Spinal cord (tissue), 10 donors: ENCODE measurements around the gene XRCC4. TPM values are rescaled to one million over a fixed set of nuclear protein-coding genes. Genes with fewer than 3 reads are reported as not detected.

Experiments
- DNase-seq, 6 donors: peaks; one replicate each; pipeline versions ENCODE4 v3.0.0 to v3.0.0-alpha.2; 2013 to 2015; ENCODE audit warnings: low spot score in 6 of 6, low read depth in 4 of 6
- H3K27ac ChIP-seq: one replicate; pipeline ENCODE4 v1.5.1; 2013; ENCODE audit warnings: low read depth, low read length, control low read depth
- H3K27me3 ChIP-seq: one replicate; pipeline ENCODE4 v1.6.1; 2013; ENCODE audit warnings: low read length; ENCODE audit not compliant: control insufficient read depth, insufficient read depth
- H3K36me3 ChIP-seq: one replicate; pipeline ENCODE4 v1.6.1; 2013; ENCODE audit warnings: low read length; ENCODE audit not compliant: control insufficient read depth, insufficient read depth
- H3K4me1 ChIP-seq: one replicate; pipeline ENCODE4 v1.6.1; 2013; ENCODE audit warnings: low read length; ENCODE audit not compliant: control insufficient read depth, insufficient read depth
- H3K4me3 ChIP-seq: one replicate; pipeline ENCODE4 v1.5.1; 2013; ENCODE audit warnings: low read depth, low read length, control low read depth
- H3K9me3 ChIP-seq: one replicate; pipeline ENCODE4 v1.6.1; 2013; ENCODE audit warnings: low read length; ENCODE audit not compliant: control insufficient read depth, insufficient read depth
- WGBS: methylation state at CpG from one replicate; pipeline ENCODE4 v1.1.5; 2013; ENCODE audit warnings: missing lambda C conversion rate; ENCODE audit not compliant: insufficient coverage; 5-methylcytosine and 5-hydroxymethylcytosine counted together
- polyA plus RNA-seq, 2 donors: library from polyadenylated mRNA; unstranded; fragments of 120-200 nt; gene quantifications; one replicate each; pipeline ENCODE4 v1.2.1, GENCODE V29; 2013; ENCODE audit not compliant: insufficient read length in 2 of 2
- total RNA-seq, 2 donors: library from RNA; depleted of rRNA in 1 of 2; stranded (reverse); fragments of 120-200 nt in 1 of 2; fragments of >200 nt in 1 of 2; gene quantifications; one replicate each; pipeline versions ENCODE4 v1.2.3 to v1.2.4, GENCODE V29; 2013 to 2014
- donor health status: healthy.

Gene XRCC4
- total and polyA plus RNA-seq, 4 donors, result 7.6 to 13.2 (median 9.7) TPM

DNA sequence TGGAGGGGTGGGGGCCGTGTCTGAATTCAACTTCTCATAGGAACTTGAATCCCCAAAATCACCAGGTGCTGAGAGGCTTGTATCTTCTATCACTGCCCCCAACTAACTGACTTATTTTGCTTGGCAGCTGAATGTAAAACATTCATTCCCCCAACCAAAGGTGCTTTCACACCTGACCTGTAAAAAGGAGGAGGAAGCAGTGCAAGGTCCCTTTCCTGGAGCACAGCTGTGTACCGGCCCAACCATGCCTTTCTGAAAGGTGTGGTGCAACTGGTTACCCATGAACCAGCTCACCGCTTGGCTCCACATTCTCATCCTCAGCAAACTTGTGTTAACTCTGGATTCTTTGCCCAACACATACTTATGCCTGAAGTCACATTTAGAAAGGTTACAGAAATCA is 34.8 kb upstream of the XRCC4 start:
- no peak for DNase-seq
- no peaks in the 10 kb centered on the region for H3K36me3 ChIP-seq
- H3K27me3 ChIP-seq, result no peaks in the 10 kb centered on the region
- no peaks in the 10 kb centered on the region for H3K9me3 ChIP-seq
- H3K27ac ChIP-seq, result no peak overlapping the region
- H3K4me3 ChIP-seq, result no peak overlapping the region
- no peaks in the 10 kb centered on the region for H3K4me1 ChIP-seq
- WGBS, result no CpG with 5 or more reads among the region's 3 CpGs

DNA sequence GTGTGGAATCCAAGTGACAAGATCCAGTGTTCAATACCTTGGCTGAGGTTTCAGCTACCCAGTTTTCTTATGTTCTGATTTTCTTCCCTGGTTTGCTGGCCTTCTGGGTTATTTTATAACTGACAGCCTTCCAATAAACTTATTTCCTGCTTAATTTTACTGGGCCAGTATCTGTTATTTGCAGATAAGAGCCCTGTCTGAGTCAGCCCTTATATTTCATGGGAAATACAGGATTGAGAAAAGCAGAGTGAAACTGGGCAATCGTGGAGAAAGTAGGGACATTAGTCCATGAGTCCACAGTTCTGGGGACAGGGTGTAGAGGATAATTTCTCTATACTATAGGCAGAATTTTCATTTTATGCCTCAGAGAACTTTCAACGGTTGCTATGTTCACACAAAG is 32.4 kb upstream of the XRCC4 start:
- Histone ChIP-seq H3K4me3 (no peak overlapping the region), H3K36me3 (no peaks in the 10 kb centered on the region), H3K27me3 (no peaks in the 10 kb centered on the region), H3K27ac (no peak overlapping the region), H3K4me1 (no peaks in the 10 kb centered on the region), H3K9me3 (no peaks in the 10 kb centered on the region)
- WGBS, result no CpG with 5 or more reads among the region's 2 CpGs
- DNase-seq, result no peak

- no peaks in the 10 kb centered on the region for H3K4me1 ChIP-seq
- H3K27ac ChIP-seq, result no peak overlapping the region
- no peak for DNase-seq
- WGBS, result no CpG with 5 or more reads among the region's 3 CpGs
- H3K27me3 ChIP-seq, result no peaks in the 10 kb centered on the region
- no peak overlapping the region for H3K4me3 ChIP-seq
- H3K9me3 ChIP-seq, result no peaks in the 10 kb centered on the region
- H3K36me3 ChIP-seq, result no peaks in the 10 kb centered on the region
Observed at GRCh38 chr5:83048277-83048676, 29.1 kb upstream of the XRCC4 start.

DNA sequence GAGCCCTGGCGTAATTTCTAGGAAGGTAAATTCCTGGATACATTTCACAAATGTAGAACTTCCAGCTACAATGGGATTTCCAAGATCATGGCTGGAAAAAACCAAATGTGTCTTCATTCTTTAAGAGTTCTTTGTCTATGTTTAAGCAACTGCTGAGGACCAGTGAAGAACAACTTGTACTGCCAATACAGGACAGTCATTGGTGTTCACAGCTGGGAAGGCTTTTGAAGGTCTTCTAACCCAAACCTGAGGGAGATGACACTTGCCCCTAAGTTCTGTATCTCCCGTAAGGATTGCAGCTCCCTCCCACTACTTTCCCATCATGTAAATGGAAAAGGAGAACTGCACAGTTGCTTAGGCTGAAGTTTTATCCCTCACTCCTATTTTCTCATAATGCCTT is 28.5 kb upstream of the XRCC4 start:
- Histone ChIP-seq H3K4me1 (no peaks in the 10 kb centered on the region), H3K36me3 (no peaks in the 10 kb centered on the region), H3K9me3 (no peaks in the 10 kb centered on the region), H3K27ac (no peak overlapping the region), H3K27me3 (no peaks in the 10 kb centered on the region), H3K4me3 (no peak overlapping the region)
- 100% methylated on average over 1 of the region's 2 CpGs for WGBS
- no peak for DNase-seq

GRCh38 chr5:83049370-83049885 is 27.9 kb upstream of the XRCC4 start:
- no CpG with 5 or more reads among the region's 3 CpGs for WGBS
- no peak for DNase-seq

DNA sequence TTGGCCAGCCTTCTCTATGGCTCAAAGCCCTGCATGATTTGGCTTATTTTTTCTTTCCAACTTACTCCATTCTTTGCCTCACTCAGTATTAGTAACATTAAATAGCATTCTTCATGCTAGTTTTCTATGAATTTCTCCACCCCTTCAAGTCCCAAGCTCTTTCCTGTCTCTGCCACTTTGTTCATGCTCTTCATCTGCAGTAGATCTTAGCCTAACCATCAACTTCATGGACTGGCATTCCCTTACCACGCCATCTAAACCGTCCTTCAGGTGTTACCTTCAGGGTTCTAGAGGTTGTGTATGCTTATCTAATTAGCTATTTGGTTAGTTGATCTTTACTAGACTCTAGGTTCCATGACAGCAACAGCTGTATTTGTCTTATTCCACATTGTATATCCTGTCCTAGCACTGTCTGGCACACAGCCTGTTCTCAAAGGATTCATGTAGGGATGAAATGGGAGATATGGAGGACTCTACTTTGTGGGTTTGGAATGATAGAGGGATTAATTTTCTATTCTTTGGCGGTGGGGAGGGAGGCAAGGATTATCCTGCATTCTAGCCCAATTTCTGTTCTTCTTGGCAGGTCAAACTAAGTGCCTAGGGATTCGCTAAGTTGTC is 26.5 kb upstream of the XRCC4 start:
- 100% methylated on average over 1 of the region's 4 CpGs for WGBS
- no peak for DNase-seq

More at GRCh38 chr5:83049370-83049885, 27.9 kb upstream of the XRCC4 start:
- H3K4me3 ChIP-seq, result no peak overlapping the region
- H3K9me3 ChIP-seq, result no peaks in the 10 kb centered on the region
- H3K36me3 ChIP-seq, result no peaks in the 10 kb centered on the region
- no peaks in the 10 kb centered on the region for H3K4me1 ChIP-seq
- no peak overlapping the region for H3K27ac ChIP-seq
- no peaks in the 10 kb centered on the region for H3K27me3 ChIP-seq

GRCh38 chr5:83055166-83055565 is 22.2 kb upstream of the XRCC4 start:
- no peak overlapping the region for H3K4me3 ChIP-seq
- no peaks in the 10 kb centered on the region for H3K36me3 ChIP-seq
- no peaks in the 10 kb centered on the region for H3K27me3 ChIP-seq
- DNase-seq, result no peak
- WGBS, result no CpG with 5 or more reads among the region's 2 CpGs
- H3K27ac ChIP-seq, result no peak overlapping the region
- H3K4me1 ChIP-seq, result no peaks in the 10 kb centered on the region
- H3K9me3 ChIP-seq, result no peaks in the 10 kb centered on the region

More for the DNA sequence above, 26.5 kb upstream of the XRCC4 start:
- no peaks in the 10 kb centered on the region for H3K27me3 ChIP-seq
- no peak overlapping the region for H3K27ac ChIP-seq
- no peak overlapping the region for H3K4me3 ChIP-seq
- no peaks in the 10 kb centered on the region for H3K36me3 ChIP-seq
- no peaks in the 10 kb centered on the region for H3K4me1 ChIP-seq
- H3K9me3 ChIP-seq, result no peaks in the 10 kb centered on the region

DNA sequence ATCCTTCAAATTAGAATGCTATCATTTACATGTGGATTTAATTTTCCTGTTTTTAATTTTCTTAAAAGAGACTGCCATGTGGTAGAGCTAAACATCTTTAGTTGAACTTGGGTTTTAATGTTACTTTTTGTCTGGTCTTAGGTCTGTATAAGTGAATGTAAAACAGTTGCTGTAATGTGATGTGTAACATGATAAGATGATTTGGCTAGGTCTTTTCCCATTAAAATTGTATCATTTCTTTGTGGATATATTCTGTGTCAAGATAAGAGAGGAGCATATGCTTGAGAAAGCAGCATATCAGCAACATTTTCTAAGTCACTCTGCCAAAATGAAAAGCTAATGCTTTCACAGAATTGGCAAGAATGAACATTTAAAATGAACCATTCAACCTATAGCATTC is 18.6 kb upstream of the XRCC4 start:
- no peaks in the 10 kb centered on the region for H3K9me3 ChIP-seq
- DNase-seq, result peak in 1 of 6 donors; percentile 46
- H3K27me3 ChIP-seq, result no peaks in the 10 kb centered on the region
- no peak overlapping the region for H3K4me3 ChIP-seq
- H3K27ac ChIP-seq, result no peak overlapping the region
- no peaks in the 10 kb centered on the region for H3K4me1 ChIP-seq
- H3K36me3 ChIP-seq, result peaks cover 3% of the 10 kb centered on the region

- Histone ChIP-seq H3K4me1 (no peaks in the 10 kb centered on the region), H3K4me3 (no peak overlapping the region), H3K27me3 (no peaks in the 10 kb centered on the region), H3K27ac (no peak overlapping the region), H3K9me3 (no peaks in the 10 kb centered on the region), H3K36me3 (peaks cover 3% of the 10 kb centered on the region)
- DNase-seq, result no peak
- no CpG with 5 or more reads among the region's 2 CpGs for WGBS
Observed at GRCh38 chr5:83059341-83059740, 18.0 kb upstream of the XRCC4 start.

DNA sequence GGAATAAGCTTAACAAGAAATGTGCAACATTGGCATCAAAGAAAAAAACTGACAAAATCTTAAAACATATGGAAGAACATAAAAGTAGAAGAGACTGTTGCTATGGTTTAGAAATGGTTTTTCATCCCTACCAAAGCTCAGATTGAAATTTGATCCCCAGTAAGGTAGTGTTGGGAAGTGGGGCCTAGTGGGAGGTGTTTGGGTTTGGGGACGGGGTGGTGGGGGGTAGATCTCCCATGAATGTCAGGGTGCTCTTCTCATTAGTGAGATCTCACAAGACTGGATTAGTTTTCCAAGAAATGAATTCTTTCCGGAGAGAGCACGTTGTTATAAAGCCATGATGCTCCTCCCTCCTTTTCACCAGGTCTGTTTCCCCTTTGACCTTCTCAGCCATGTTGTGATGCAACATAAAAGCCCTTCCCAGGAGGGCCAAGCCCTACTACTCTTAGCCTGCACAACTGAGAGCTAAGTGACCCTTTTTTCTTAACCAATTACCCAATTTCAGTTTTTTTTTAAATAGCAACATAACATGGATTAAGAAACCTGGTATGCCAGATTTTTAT is 10.7 kb upstream of the XRCC4 start:
- Histone ChIP-seq H3K4me3 (no peak overlapping the region), H3K9me3 (no peaks in the 10 kb centered on the region), H3K27ac (no peak overlapping the region), H3K4me1 (no peaks in the 10 kb centered on the region), H3K36me3 (no peaks in the 10 kb centered on the region), H3K27me3 (no peaks in the 10 kb centered on the region)
- DNase-seq, result no peak
- WGBS, result 45% methylated on average over 2 of the region's 3 CpGs
